K562 (cell line): ENCODE data around the gene NADK. TPM values are rescaled to one million over a fixed set of nuclear protein-coding genes. Genes with fewer than 3 reads are reported as not detected.

Source experiments
- ATF3 ChIP-seq, 2 experiments: fragments of 450-650 bp in 1 of 2; sonication (generic) in 1 of 2; formaldehyde crosslinking in 1 of 2; IDR thresholded peaks in 1 of 2; conservative IDR thresholded peaks in 1 of 2; 2 replicates each; pipeline versions ENCODE4 v1.6.1 to v1.8.1; 2016 to 2023; ENCODE audit warnings: mild to moderate bottlenecking in 2 of 2, moderate library complexity in 2 of 2, inconsistent platforms in 1 of 2, missing genetic modification reagents in 1 of 2
- ATF7 ChIP-seq: fragments of 450-650 bp; IDR thresholded peaks from 2 replicates; pipeline ENCODE4 v1.7.1; 2014; ENCODE audit warnings: mild to moderate bottlenecking, moderate library complexity
- BHLHE40 ChIP-seq: IDR thresholded peaks from 2 replicates; pipeline ENCODE4 v1.6.1; 2011; ENCODE audit warnings: low read length, improper control_type of control experiment
- C11orf30 ChIP-seq: fragments of 450-650 bp; IDR thresholded peaks from 2 replicates; pipeline ENCODE4 v1.6.1; 2016; ENCODE audit warnings: low read depth, mild to moderate bottlenecking
- CXXC5 ChIP-seq: fragments of 250-450 bp; sonication (Bioruptor Pico); IDR thresholded peaks from 2 replicates; pipeline ENCODE4 v1.8.0; 2022; ENCODE audit warnings: inconsistent platforms, mild to moderate bottlenecking, moderate library complexity
- ERF ChIP-seq: fragments of 450-650 bp; formaldehyde crosslinking; IDR thresholded peaks from 2 replicates; pipeline ENCODE4 v1.4.0; 2020; ENCODE audit warnings: mild to moderate bottlenecking, mixed read lengths
- FOXM1 ChIP-seq, 2 experiments: fragments of 450-650 bp in 1 of 2; sonication (generic) in 1 of 2; formaldehyde crosslinking in 1 of 2; IDR thresholded peaks; 2 replicates each; pipeline versions ENCODE4 v1.6.1 to v1.9.0; 2017 to 2022; ENCODE audit warnings: low read depth in 2 of 2, mild to moderate bottlenecking in 2 of 2, missing genetic modification reagents in 1 of 2, moderate library complexity in 1 of 2
- HIVEP1 ChIP-seq: fragments of 250-450 bp; sonication (Bioruptor Pico); IDR thresholded peaks from 2 replicates; pipeline ENCODE4 v1.4.0; 2020; ENCODE audit warnings: mild to moderate bottlenecking
- LCOR ChIP-seq: sonication (generic); formaldehyde crosslinking; IDR thresholded peaks from 2 replicates; pipeline ENCODE4 v1.8.0; 2022; ENCODE audit warnings: mild to moderate bottlenecking, missing genetic modification reagents
- NFIC ChIP-seq: fragments of 450-650 bp; IDR thresholded peaks from 2 replicates; pipeline ENCODE4 v1.6.1; 2017; ENCODE audit warnings: mild to moderate bottlenecking, inconsistent platforms
- TRIM24 ChIP-seq, 2 experiments: fragments of 450-650 bp; IDR thresholded peaks; 2 replicates each; pipeline ENCODE4 v1.6.1; 2016
- TRIM28 ChIP-seq: fragments of 450-650 bp; IDR thresholded peaks from 2 replicates; pipeline ENCODE4 v1.6.1; 2017
- ZNF124 ChIP-seq: sonication (generic); formaldehyde crosslinking; IDR thresholded peaks from 2 replicates; pipeline ENCODE4 v1.8.1; 2022; ENCODE audit warnings: missing genetic modification reagents
- ZSCAN29 ChIP-seq: fragments of 450-650 bp; IDR thresholded peaks from 2 replicates; pipeline ENCODE4 v1.6.1; 2017
- polyA plus RNA-seq, 8 experiments: library from polyadenylated mRNA; depleted of rRNA in 4 of 8; stranded (reverse) in 5 of 8; unstranded in 3 of 8; fragments of >200 nt; fragmentation: Nextera tagmentation in 2 of 8; fragmentation: Illumina TruSeq in 1 of 8; extraction: Ambion mirVana in 2 of 8; extraction: Trizol in 1 of 8; gene quantifications; 2 replicates each; pipeline versions ENCODE4 v1.2.1 to v1.2.3, GENCODE V29; 2011 to 2014; ENCODE audit warnings: inconsistent platforms in 1 of 8, missing spikeins in 1 of 8
- total RNA-seq, 7 experiments: library from RNA; depleted of rRNA in 6 of 7; stranded (reverse); fragments of >200 nt in 6 of 7; fragmentation: Illumina TruSeq in 2 of 7; extraction: Trizol in 2 of 7; gene quantifications; 2 replicates each; pipeline versions ENCODE4 v1.2.1 to v1.2.3, GENCODE V29; 2011 to 2021; ENCODE audit warnings: low replicate concordance in 1 of 7
- TF ChIP-seq, protein P1 (sequence below), 2 experiments: fragments of 450-650 bp in 1 of 2; IDR thresholded peaks; 2 replicates each; pipeline ENCODE4 v1.6.1; 2011 to 2017; ENCODE audit warnings: low read depth in 2 of 2, antibody characterized with exemption in 1 of 2, borderline replicate concordance in 1 of 2, low read length in 1 of 2, mild to moderate bottlenecking in 1 of 2, mixed read lengths in 1 of 2; ENCODE audit not compliant: control insufficient read depth in 1 of 2
- TF ChIP-seq, protein P2 (sequence below): fragments of 450-650 bp; formaldehyde crosslinking; conservative IDR thresholded peaks from 2 replicates; pipeline ENCODE4 v1.4.0; 2022; ENCODE audit warnings: mild to moderate bottlenecking, missing genetic modification characterization
- TF ChIP-seq, protein P3 (sequence below): fragments of 450-650 bp; IDR thresholded peaks from 2 replicates; pipeline ENCODE4 v1.6.1; 2017; ENCODE audit warnings: antibody characterized with exemption
- TF ChIP-seq, protein P4 (sequence below): fragments of 250-450 bp; sonication (Bioruptor Pico); IDR thresholded peaks from 2 replicates; pipeline ENCODE4 v1.8.0; 2022; ENCODE audit warnings: moderate library complexity, mild to moderate bottlenecking, inconsistent platforms

The NADK gene
- total and polyA plus RNA-seq, 9 of the 15 experiments (the other 6 are each of a cell fraction or from before 2014, with no cell fraction given), result 1.5 to 135 (median 75.1) TPM

DNA sequence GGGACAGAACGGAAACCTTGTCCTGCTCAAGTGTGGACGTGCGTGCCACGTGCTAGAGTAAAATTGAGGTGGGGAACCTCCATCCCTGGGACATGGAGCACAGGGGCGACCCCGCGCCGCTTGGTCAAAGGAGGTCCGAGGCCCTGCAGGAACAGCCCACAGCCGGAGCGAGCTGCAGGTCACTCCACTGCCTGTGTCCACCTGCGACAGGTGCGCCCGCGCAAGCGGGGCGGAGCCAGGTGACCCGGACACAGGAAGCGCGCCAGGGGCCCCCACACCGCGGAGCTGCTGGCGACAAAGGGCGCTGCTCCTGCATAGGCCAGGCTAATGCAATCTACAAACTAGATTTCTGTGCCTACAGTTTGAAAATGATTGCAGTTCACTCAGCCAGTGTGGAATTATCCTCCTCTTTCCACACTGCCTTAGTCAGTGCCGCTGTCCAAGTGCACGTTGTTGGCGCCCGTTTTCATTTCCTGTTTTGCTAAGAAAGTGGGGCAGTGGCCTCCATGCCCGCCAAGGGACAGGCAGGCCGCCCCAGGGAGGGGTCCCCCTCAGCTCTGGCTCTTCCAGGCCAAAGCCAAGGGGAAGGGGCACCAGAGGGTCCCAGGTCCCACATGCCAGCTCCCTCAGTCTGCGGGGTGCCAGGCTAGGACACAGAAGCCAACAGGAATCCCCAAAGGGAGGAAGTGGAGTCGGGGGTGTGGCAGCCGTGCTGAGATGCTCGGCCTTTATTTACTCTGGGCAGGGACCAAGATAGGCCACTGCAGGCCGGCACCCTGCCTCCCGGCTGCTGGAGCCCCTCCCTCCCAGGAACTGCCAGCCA, 4.3 kb upstream of the NADK start (continued):
- TF ChIP-seq FOXM1 (IDR thresholded peaks at IDR 0.05; ENCODE audit: low read depth), result no peak
- no peak for TF ChIP-seq FOXM1 (CRISPR knock-in tag; IDR thresholded peaks at IDR 0.05; ENCODE audit: low read depth)
- no peak for TF ChIP-seq ZSCAN29
- TF ChIP-seq BHLHE40, result peak; percentile 18; the same call in 1 of the 2 replicates
- no peak for TF ChIP-seq ATF3 (IDR thresholded peaks at IDR 0.05)
- no peak for TF ChIP-seq ATF3 (CRISPR knock-in tag; conservative IDR thresholded peaks at IDR 0.05)
- TF ChIP-seq ZNF124 (CRISPR knock-in tag), result no peak
- TF ChIP-seq TRIM28, result no peak
- peak; percentile 59 for TF ChIP-seq CXXC5 (CRISPR knock-in tag)
- TF ChIP-seq, protein P1, sequence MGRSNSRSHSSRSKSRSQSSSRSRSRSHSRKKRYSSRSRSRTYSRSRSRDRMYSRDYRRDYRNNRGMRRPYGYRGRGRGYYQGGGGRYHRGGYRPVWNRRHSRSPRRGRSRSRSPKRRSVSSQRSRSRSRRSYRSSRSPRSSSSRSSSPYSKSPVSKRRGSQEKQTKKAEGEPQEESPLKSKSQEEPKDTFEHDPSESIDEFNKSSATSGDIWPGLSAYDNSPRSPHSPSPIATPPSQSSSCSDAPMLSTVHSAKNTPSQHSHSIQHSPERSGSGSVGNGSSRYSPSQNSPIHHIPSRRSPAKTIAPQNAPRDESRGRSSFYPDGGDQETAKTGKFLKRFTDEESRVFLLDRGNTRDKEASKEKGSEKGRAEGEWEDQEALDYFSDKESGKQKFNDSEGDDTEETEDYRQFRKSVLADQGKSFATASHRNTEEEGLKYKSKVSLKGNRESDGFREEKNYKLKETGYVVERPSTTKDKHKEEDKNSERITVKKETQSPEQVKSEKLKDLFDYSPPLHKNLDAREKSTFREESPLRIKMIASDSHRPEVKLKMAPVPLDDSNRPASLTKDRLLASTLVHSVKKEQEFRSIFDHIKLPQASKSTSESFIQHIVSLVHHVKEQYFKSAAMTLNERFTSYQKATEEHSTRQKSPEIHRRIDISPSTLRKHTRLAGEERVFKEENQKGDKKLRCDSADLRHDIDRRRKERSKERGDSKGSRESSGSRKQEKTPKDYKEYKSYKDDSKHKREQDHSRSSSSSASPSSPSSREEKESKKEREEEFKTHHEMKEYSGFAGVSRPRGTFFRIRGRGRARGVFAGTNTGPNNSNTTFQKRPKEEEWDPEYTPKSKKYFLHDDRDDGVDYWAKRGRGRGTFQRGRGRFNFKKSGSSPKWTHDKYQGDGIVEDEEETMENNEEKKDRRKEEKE (IDR thresholded peaks at IDR 0.05; ENCODE audit: borderline replicate concordance in 1 of 2, control insufficient read depth in 1 of 2, low read depth in 2 of 2, low read length in 1 of 2), result no peak
- TF ChIP-seq ATF7, result no peak
- TF ChIP-seq, protein P2, sequence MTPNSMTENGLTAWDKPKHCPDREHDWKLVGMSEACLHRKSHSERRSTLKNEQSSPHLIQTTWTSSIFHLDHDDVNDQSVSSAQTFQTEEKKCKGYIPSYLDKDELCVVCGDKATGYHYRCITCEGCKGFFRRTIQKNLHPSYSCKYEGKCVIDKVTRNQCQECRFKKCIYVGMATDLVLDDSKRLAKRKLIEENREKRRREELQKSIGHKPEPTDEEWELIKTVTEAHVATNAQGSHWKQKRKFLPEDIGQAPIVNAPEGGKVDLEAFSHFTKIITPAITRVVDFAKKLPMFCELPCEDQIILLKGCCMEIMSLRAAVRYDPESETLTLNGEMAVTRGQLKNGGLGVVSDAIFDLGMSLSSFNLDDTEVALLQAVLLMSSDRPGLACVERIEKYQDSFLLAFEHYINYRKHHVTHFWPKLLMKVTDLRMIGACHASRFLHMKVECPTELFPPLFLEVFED (CRISPR knock-in tag), result no peak
- no peak for TF ChIP-seq LCOR
- no peak; the same call in none of the 2 replicates for TF ChIP-seq NFIC
- TF ChIP-seq TRIM24 (IDR thresholded peaks at IDR 0.05), result no peak
- TF ChIP-seq, protein P3, sequence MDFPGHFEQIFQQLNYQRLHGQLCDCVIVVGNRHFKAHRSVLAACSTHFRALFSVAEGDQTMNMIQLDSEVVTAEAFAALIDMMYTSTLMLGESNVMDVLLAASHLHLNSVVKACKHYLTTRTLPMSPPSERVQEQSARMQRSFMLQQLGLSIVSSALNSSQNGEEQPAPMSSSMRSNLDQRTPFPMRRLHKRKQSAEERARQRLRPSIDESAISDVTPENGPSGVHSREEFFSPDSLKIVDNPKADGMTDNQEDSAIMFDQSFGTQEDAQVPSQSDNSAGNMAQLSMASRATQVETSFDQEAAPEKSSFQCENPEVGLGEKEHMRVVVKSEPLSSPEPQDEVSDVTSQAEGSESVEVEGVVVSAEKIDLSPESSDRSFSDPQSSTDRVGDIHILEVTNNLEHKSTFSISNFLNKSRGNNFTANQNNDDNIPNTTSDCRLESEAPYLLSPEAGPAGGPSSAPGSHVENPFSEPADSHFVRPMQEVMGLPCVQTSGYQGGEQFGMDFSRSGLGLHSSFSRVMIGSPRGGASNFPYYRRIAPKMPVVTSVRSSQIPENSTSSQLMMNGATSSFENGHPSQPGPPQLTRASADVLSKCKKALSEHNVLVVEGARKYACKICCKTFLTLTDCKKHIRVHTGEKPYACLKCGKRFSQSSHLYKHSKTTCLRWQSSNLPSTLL, result no peak
- TF ChIP-seq, protein P4, sequence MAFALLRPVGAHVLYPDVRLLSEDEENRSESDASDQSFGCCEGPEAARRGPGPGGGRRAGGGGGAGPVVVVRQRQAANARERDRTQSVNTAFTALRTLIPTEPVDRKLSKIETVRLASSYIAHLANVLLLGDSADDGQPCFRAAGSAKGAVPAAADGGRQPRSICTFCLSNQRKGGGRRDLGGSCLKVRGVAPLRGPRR (CRISPR knock-in tag), result no peak
- no peak for TF ChIP-seq C11orf30
- TF ChIP-seq HIVEP1 (CRISPR knock-in tag), result no peak
- peak; percentile 69; the same call in 1 of the 2 replicates for TF ChIP-seq ERF (CRISPR knock-in tag)
